ENCODE measurements around the gene JAM2.
"Not testable (repeated sequence)": the region's sequence is repeated elsewhere in the genome, so short reads cannot be mapped to it uniquely, and the experiment has no call there.

JAM2 gene

GRCh38 chr21:25625776-25626555, 13.1 kb upstream of the JAM2 start:
- not testable (repeated sequence) for H3K4me1 ChIP-seq (ENCODE audit: control insufficient read depth in 2 of 2, insufficient read depth in 2 of 2, low read length in 2 of 2); H3K9me3 ChIP-seq (ENCODE audit: control insufficient read depth in 2 of 2, low read length in 2 of 2); H3K27ac ChIP-seq (ENCODE audit: low read depth in 2 of 2, low read length in 2 of 2); H3K27me3 ChIP-seq (ENCODE audit: control insufficient read depth in 2 of 2, insufficient read depth in 2 of 2, low read length in 2 of 2); H3K4me3 ChIP-seq (ENCODE audit: low read length in 2 of 2); H3K36me3 ChIP-seq (ENCODE audit: control insufficient read depth in 2 of 2, insufficient read depth in 2 of 2, low read length in 2 of 2); H3K9ac ChIP-seq (ENCODE audit: low read depth in 1 of 2, low read length in 2 of 2)

DNA sequence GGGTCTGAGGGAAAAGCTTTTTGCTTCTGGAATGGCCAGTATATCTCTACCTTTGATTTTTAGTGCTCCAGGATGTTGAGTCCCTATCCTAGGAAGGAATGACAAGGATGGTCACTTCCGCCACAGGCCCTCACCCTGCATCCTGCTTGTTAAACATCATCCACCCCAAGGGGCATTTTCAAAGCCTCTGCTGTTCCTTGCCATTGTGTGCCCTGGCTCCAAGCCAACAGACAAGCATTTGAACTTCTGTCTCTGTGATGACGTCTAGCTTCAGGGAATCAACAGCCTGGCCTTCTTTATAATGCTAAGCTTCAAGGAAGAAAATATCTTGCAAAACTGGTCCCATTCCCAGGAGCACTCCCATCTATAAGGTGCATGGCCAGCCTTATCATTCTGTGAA, 12.3 kb upstream of the JAM2 start:
- Histone ChIP-seq H3K9me3 (ENCODE audit: control insufficient read depth in 2 of 2, low read length in 2 of 2) (no peaks in the 10 kb centered on the region), H3K9ac (ENCODE audit: low read depth in 1 of 2, low read length in 2 of 2) (no peak overlapping the region), H3K27me3 (ENCODE audit: control insufficient read depth in 2 of 2, insufficient read depth in 2 of 2, low read length in 2 of 2) (no peaks in the 10 kb centered on the region), H3K4me1 (ENCODE audit: control insufficient read depth in 2 of 2, insufficient read depth in 2 of 2, low read length in 2 of 2) (no peaks in the 10 kb centered on the region), H3K27ac (ENCODE audit: low read depth in 2 of 2, low read length in 2 of 2) (no peak overlapping the region), H3K4me3 (ENCODE audit: low read length in 2 of 2) (no peak overlapping the region), H3K36me3 (ENCODE audit: control insufficient read depth in 2 of 2, insufficient read depth in 2 of 2, low read length in 2 of 2) (no peaks in the 10 kb centered on the region)

- Histone ChIP-seq H3K9ac (ENCODE audit: low read depth in 1 of 2, low read length in 2 of 2) (no peak overlapping the region), H3K36me3 (ENCODE audit: control insufficient read depth in 2 of 2, insufficient read depth in 2 of 2, low read length in 2 of 2) (no peaks in the 10 kb centered on the region), H3K9me3 (ENCODE audit: control insufficient read depth in 2 of 2, low read length in 2 of 2) (no peaks in the 10 kb centered on the region), H3K27me3 (ENCODE audit: control insufficient read depth in 2 of 2, insufficient read depth in 2 of 2, low read length in 2 of 2) (no peaks in the 10 kb centered on the region), H3K4me1 (ENCODE audit: control insufficient read depth in 2 of 2, insufficient read depth in 2 of 2, low read length in 2 of 2) (no peaks in the 10 kb centered on the region), H3K27ac (ENCODE audit: low read depth in 2 of 2, low read length in 2 of 2) (no peak overlapping the region), H3K4me3 (ENCODE audit: low read length in 2 of 2) (no peak overlapping the region)
Measured at GRCh38 chr21:25632296-25632695, 6.8 kb upstream of the JAM2 start.

GRCh38 chr21:25635310-25635709, 3.7 kb upstream of the JAM2 start:
- Histone ChIP-seq H3K27ac (ENCODE audit: low read depth in 2 of 2, low read length in 2 of 2) (no peak overlapping the region), H3K9me3 (ENCODE audit: control insufficient read depth in 2 of 2, low read length in 2 of 2) (no peaks in the 10 kb centered on the region), H3K4me3 (ENCODE audit: low read length in 2 of 2) (no peak overlapping the region), H3K9ac (ENCODE audit: low read depth in 1 of 2, low read length in 2 of 2) (no peak overlapping the region), H3K4me1 (ENCODE audit: control insufficient read depth in 2 of 2, insufficient read depth in 2 of 2, low read length in 2 of 2) (peaks cover 0 to 2% of the 10 kb centered on the region in 2 donors), H3K36me3 (ENCODE audit: control insufficient read depth in 2 of 2, insufficient read depth in 2 of 2, low read length in 2 of 2) (no peaks in the 10 kb centered on the region), H3K27me3 (ENCODE audit: control insufficient read depth in 2 of 2, insufficient read depth in 2 of 2, low read length in 2 of 2) (peaks cover 4 to 6% of the 10 kb centered on the region in 2 donors)

- no peak overlapping the region for H3K27ac ChIP-seq (ENCODE audit: low read depth in 2 of 2, low read length in 2 of 2)
- no peak overlapping the region for H3K9ac ChIP-seq (ENCODE audit: low read depth in 1 of 2, low read length in 2 of 2)
- H3K9me3 ChIP-seq (ENCODE audit: control insufficient read depth in 2 of 2, low read length in 2 of 2): no peaks in the 10 kb centered on the region
- H3K36me3 ChIP-seq (ENCODE audit: control insufficient read depth in 2 of 2, insufficient read depth in 2 of 2, low read length in 2 of 2): no peaks in the 10 kb centered on the region
- peaks cover 0 to 2% of the 10 kb centered on the region in 2 donors for H3K4me1 ChIP-seq (ENCODE audit: control insufficient read depth in 2 of 2, insufficient read depth in 2 of 2, low read length in 2 of 2)
- no peak overlapping the region for H3K4me3 ChIP-seq (ENCODE audit: low read length in 2 of 2)
- peaks cover 6 to 9% of the 10 kb centered on the region in 2 donors for H3K27me3 ChIP-seq (ENCODE audit: control insufficient read depth in 2 of 2, insufficient read depth in 2 of 2, low read length in 2 of 2)
Measured at GRCh38 chr21:25636727-25637126, 2.3 kb upstream of the JAM2 start.

GRCh38 chr21:25637851-25638659, 1.0 kb upstream of the JAM2 start:
- no peaks in the 10 kb centered on the region for H3K9me3 ChIP-seq (ENCODE audit: control insufficient read depth in 2 of 2, low read length in 2 of 2)
- no peak overlapping the region for H3K27ac ChIP-seq (ENCODE audit: low read depth in 2 of 2, low read length in 2 of 2)
- H3K36me3 ChIP-seq (ENCODE audit: control insufficient read depth in 2 of 2, insufficient read depth in 2 of 2, low read length in 2 of 2): no peaks in the 10 kb centered on the region
- H3K4me1 ChIP-seq (ENCODE audit: control insufficient read depth in 2 of 2, insufficient read depth in 2 of 2, low read length in 2 of 2): peaks cover 0 to 2% of the 10 kb centered on the region in 2 donors
- H3K9ac ChIP-seq (ENCODE audit: low read depth in 1 of 2, low read length in 2 of 2): no peak overlapping the region
- no peak overlapping the region for H3K4me3 ChIP-seq (ENCODE audit: low read length in 2 of 2)
- H3K27me3 ChIP-seq (ENCODE audit: control insufficient read depth in 2 of 2, insufficient read depth in 2 of 2, low read length in 2 of 2): peaks cover 6 to 11% of the 10 kb centered on the region in 2 donors

DNA sequence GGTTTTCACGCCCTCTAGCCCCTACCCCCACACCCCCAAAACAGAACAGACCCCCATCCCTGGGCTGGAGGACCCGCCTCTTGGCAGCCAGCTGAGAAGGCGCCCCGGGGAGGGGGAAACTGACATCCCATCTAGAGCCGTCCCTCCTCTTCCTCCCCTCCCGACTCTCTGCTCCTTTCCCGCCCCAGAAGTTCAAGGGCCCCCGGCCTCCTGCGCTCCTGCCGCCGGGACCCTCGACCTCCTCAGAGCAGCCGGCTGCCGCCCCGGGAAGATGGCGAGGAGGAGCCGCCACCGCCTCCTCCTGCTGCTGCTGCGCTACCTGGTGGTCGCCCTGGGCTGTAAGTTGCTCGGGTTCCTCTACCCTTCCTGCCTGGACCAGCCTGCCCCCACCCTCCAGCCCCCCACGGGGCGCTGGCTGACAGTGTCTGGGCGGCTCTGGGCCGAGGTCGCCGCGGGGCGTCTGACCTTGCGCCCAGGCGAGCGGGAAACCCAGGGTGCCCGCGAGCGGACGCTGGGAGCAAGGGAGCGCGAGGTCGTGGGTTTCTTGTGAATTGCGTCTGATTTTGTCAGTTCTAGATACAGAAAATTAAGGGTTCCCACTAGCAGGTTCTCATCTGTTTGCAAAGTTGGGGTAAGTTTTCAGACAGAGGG, 618 bp downstream of the JAM2 start:
- Histone ChIP-seq H3K4me3 (ENCODE audit: low read length in 2 of 2) (peak overlapping the region; percentile 62 to 70), H3K27me3 (ENCODE audit: control insufficient read depth in 2 of 2, insufficient read depth in 2 of 2, low read length in 2 of 2) (peaks cover 6 to 11% of the 10 kb centered on the region in 2 donors), H3K27ac (ENCODE audit: low read depth in 2 of 2, low read length in 2 of 2) (peak overlapping the region; percentile 14), H3K9ac (ENCODE audit: low read depth in 1 of 2, low read length in 2 of 2) (peak overlapping the region in 1 of 2 donors; percentile 31), H3K36me3 (ENCODE audit: control insufficient read depth in 2 of 2, insufficient read depth in 2 of 2, low read length in 2 of 2) (no peaks in the 10 kb centered on the region), H3K4me1 (ENCODE audit: control insufficient read depth in 2 of 2, insufficient read depth in 2 of 2, low read length in 2 of 2) (peaks cover 0 to 2% of the 10 kb centered on the region in 2 donors), H3K9me3 (ENCODE audit: control insufficient read depth in 2 of 2, low read length in 2 of 2) (no peaks in the 10 kb centered on the region)

- no peaks in the 10 kb centered on the region for H3K9me3 ChIP-seq (ENCODE audit: control insufficient read depth in 2 of 2, low read length in 2 of 2)
- no peaks in the 10 kb centered on the region for H3K36me3 ChIP-seq (ENCODE audit: control insufficient read depth in 2 of 2, insufficient read depth in 2 of 2, low read length in 2 of 2)
- peak overlapping the region in 1 of 2 donors; percentile 14 for H3K27ac ChIP-seq (ENCODE audit: low read depth in 2 of 2, low read length in 2 of 2)
- H3K4me1 ChIP-seq (ENCODE audit: control insufficient read depth in 2 of 2, insufficient read depth in 2 of 2, low read length in 2 of 2): peaks cover 0 to 2% of the 10 kb centered on the region in 2 donors
- peaks cover 6 to 11% of the 10 kb centered on the region in 2 donors for H3K27me3 ChIP-seq (ENCODE audit: control insufficient read depth in 2 of 2, insufficient read depth in 2 of 2, low read length in 2 of 2)
- peak overlapping the region; percentile 62 to 70 for H3K4me3 ChIP-seq (ENCODE audit: low read length in 2 of 2)
- H3K9ac ChIP-seq (ENCODE audit: low read depth in 1 of 2, low read length in 2 of 2): peak overlapping the region; percentile 3 to 52
Measured at GRCh38 chr21:25640202-25640942, 1.3 kb downstream of the JAM2 start.

- H3K9me3 ChIP-seq (ENCODE audit: control insufficient read depth in 2 of 2, low read length in 2 of 2): no peaks in the 10 kb centered on the region
- no peaks in the 10 kb centered on the region for H3K36me3 ChIP-seq (ENCODE audit: control insufficient read depth in 2 of 2, insufficient read depth in 2 of 2, low read length in 2 of 2)
- H3K4me1 ChIP-seq (ENCODE audit: control insufficient read depth in 2 of 2, insufficient read depth in 2 of 2, low read length in 2 of 2): peaks cover 0 to 2% of the 10 kb centered on the region in 2 donors
- no peak overlapping the region for H3K9ac ChIP-seq (ENCODE audit: low read depth in 1 of 2, low read length in 2 of 2)
- peaks cover 6 to 11% of the 10 kb centered on the region in 2 donors for H3K27me3 ChIP-seq (ENCODE audit: control insufficient read depth in 2 of 2, insufficient read depth in 2 of 2, low read length in 2 of 2)
- no peak overlapping the region for H3K27ac ChIP-seq (ENCODE audit: low read depth in 2 of 2, low read length in 2 of 2)
- peak overlapping the region in 1 of 2 donors; percentile 70 for H3K4me3 ChIP-seq (ENCODE audit: low read length in 2 of 2)
Measured at GRCh38 chr21:25640943-25641292, 1.9 kb downstream of the JAM2 start.

Data from mucosa of rectum (tissue), 2 donors.